T-helper 1 cell (primary cell): ENCODE results near the gene CFAP61.
"Not testable (repeated sequence)": the region's sequence is repeated elsewhere in the genome, so short reads cannot be mapped to it uniquely, and the experiment has no call there.

Experiments used
- DNase-seq, 5 donors: peaks; one replicate each; pipeline ENCODE4 v3.0.0-alpha.2; 2012 to 2020

CFAP61 gene

GRCh38 chr20:20095114-20095872, 43.0 kb downstream of the CFAP61 start:
- DNase-seq = no peak

DNA sequence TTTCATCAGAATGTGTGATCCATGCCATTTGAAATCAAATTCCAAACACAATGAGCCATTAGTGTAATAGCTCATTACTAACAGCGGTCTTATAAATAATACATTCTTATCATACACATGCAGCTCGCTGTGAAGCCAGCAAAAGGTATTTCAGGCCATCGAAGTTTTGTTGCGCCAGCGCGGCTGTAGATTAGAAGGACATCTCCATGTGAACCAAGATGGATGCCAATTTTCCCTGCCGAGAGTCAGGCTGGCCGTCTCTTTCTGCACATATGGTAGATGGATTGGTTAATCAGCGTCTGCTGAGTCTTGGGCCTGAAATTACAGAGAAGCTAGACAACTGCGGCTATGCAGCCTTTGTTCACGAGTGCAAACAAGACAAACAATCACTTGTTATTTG, 44.1 kb downstream of the CFAP61 start:
- no peak for DNase-seq

DNA sequence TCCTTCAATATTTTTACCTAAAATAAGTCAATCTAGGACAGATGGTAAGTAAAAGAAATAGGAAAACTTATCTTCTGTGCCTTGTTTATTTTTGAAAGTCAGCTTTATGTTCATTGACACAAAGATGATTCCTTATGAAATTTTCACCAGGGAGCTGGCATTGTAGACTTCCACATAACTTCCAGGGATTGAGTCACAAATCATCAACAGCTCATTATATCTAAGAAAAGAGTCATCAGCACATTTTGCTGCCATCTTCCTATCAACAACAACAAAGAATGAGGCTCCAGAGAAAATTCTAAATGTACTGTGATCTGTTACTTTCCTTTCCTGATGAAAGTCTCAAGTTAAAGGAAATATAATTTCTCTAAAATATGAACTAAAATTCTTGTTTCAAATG, 48.5 kb downstream of the CFAP61 start:
- no peak for DNase-seq

DNA sequence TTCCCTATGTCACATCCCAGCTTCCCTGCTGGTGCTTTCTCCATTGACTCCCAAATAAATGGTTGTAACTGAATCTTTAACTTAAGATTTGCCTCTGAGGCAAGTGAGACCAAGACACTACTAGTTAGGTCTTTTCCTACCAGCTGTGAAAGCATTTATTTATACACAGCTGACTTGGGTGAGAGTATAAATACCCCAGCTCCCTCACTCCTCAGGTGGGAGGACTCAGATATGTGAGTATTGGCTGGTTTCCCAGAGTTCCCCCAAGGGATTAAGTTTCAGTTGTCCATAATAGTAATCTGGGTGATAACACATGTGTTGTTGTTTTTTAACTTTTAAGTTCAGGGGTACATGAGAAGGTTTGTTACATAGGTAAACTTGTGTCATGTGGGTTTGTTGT, 49.8 kb downstream of the CFAP61 start:
- DNase-seq = no peak

GRCh38 chr20:20102716-20103258, 50.5 kb downstream of the CFAP61 start:
- no peak for DNase-seq

- no peak for DNase-seq
Measured at GRCh38 chr20:20103486-20103885, 51.2 kb downstream of the CFAP61 start.

DNA sequence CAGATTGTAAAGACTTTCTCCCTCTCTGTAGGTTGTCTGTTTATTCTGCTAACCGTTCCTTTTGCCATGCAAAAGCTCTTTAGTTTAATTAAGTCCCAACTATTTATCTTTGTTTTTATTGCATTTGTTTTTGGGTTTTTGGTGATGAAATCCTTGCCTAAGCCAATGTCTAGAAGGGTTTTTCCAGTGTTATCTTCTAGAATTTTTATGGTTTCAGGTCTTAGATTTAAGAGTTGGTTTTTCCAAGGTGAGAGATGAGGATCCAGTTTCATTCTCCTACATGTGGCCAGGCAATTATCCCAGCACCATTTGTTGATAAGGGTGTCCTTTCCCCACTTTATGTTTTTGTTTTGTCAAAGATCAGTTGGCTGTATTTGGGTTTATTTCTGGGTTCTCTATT, 70.9 kb downstream of the CFAP61 start:
- not testable (repeated sequence) for DNase-seq

GRCh38 chr20:20130399-20130798, 78.1 kb downstream of the CFAP61 start:
- DNase-seq = no peak

- no peak for DNase-seq
Measured at GRCh38 chr20:20134941-20135575, 82.7 kb downstream of the CFAP61 start.

GRCh38 chr20:20136313-20136712, 84.0 kb downstream of the CFAP61 start:
- no peak for DNase-seq

GRCh38 chr20:20137851-20138250, 85.5 kb downstream of the CFAP61 start:
- DNase-seq = no peak

- DNase-seq = no peak
Measured at GRCh38 chr20:20138301-20139064, 86.2 kb downstream of the CFAP61 start.

- DNase-seq = no peak
Measured at GRCh38 chr20:20139403-20139802, 87.1 kb downstream of the CFAP61 start.

DNA sequence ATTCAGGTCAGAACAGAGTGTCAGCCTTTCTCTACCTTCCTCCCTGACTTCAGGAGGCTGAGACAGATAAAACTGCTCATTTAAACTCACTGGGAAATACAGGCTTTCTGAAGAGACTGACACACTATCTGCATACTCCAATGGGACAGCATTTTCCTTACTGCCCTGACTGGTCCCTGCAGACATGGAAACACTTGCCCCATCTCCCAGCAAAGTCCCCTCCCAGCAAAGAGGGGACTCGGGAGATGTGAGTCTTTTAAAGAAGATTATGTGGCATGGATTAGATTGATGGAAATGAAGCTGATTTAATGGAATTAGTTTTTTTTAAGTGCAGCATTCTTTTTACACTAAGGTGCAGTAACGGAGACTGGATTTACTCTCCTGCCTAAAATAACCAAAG, 90.8 kb downstream of the CFAP61 start:
- no peak for DNase-seq

DNA sequence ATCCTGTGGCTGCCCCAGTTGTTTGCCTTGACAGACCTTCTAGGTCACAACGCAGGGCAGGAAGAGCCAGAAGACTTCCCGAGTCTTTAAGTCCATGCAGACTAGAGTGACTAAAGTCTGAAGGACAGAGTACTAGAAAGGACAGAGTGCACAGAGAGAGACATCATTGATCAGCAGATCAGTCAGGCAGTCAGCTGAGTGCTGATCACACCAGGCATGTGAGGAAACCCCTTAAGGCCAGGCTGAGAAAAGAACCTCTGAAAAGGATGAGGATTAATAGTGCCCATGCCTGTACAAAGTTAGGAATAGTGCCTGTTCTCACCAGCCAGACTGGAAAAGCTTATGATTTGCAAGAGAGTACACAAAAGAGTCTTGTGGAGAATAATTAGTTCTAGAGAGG, 91.3 kb downstream of the CFAP61 start:
- no peak for DNase-seq

GRCh38 chr20:20148779-20149178, 96.4 kb downstream of the CFAP61 start:
- no peak for DNase-seq

GRCh38 chr20:20150241-20150640, 97.9 kb downstream of the CFAP61 start:
- no peak for DNase-seq

GRCh38 chr20:20160520-20160919, 108.2 kb downstream of the CFAP61 start:
- DNase-seq = no peak

DNA sequence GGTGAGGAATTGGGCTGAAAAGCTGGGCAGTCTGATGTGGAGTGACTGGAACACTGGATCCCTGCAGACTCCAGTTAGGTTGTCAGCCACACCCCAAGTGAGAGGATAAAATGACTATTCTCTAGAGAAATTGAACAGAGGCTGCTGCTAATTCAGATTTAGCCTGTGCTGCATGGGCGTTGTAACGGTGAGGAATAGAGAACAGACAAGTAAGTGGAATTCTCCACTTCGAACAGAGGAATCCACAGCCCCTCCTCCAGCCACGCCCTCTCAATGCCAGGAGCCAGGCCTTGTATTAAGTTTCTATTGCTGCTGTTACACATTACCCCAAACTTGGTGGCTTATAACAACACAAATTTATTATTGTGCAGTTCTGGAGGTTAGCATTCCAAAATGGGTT, 109.3 kb downstream of the CFAP61 start:
- no peak for DNase-seq

DNA sequence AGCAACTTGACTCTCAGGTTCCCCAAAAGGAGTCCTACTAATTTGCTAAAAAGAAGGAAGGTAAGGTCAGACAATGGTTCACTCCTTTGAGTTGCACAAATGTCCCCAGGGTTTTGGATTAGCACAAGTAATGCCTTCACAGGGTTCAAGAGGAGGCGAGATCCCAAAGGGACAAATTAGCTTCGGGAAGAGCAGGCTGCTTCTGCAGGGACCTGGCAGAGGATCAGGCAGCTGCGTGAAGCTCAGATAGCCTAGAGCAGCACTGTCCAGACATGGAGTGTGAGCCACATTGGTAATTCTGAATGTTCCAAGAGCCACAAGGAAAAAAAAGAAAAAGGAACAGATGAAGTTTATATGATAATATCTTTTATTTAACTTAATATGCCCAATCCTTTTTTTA, 115.4 kb downstream of the CFAP61 start:
- DNase-seq = no peak

GRCh38 chr20:20173254-20173653, 120.9 kb downstream of the CFAP61 start:
- no peak for DNase-seq

- DNase-seq = no peak
Measured at GRCh38 chr20:20174089-20174835, 121.9 kb downstream of the CFAP61 start.

DNA sequence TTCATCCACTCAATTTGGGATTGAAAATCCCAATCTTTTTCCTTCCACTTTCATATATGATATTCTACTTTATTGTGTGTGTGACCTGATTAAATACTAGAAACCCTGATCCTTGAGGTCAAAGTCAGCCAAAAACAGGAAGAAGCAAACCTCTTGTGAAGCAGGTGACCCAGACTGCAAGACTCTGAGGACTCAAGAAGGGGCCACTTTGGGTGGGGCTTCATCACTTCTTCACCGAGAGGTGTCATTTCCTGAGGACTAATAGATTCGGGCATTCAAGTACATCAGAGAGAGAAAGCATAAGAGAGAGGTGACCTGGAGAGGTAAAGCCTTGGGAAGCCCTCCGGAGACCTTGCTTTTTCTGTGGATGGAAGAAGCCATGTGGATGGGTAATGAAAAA, 129.0 kb downstream of the CFAP61 start:
- no peak for DNase-seq
